HuH-7 (cell line): Measurements from ENCODE around the gene ASCC1.
"Not testable (repeated sequence)": the region's sequence is repeated elsewhere in the genome, so short reads cannot be mapped to it uniquely, and the experiment has no call there.

Source experiments
- DNase-seq: peaks from one replicate; pipeline ENCODE4 v3.0.0; 2011; ENCODE audit warnings: low spot score

Gene ASCC1

DNA sequence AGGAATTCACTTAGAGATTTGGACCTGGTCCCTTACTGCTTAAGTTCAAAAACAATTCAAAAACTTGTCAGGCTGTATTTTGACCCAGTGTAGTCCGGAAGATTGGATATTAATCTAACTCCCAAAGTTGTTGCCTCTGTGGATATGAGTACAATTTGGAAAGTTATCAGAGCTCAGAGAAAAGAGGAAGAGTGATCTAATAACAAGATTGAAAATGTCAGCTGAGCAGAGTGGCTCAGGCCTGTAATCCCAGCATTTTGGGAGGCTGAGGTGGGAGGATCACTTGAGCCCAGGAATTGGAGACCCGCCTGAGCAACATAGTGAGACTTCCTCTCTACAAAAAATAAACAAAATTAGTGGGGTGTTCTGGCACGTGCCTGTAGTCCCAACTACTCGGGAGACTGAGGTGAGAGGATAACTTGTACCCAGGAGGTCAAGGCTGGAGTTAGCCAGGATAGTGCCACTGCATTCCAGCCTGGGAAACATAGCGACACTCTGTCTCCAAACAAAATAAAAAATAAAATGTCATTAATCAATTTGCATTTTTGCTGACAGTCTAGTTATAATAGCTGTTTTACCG, 3.2 kb upstream of the ASCC1 start:
- no peak for DNase-seq

DNA sequence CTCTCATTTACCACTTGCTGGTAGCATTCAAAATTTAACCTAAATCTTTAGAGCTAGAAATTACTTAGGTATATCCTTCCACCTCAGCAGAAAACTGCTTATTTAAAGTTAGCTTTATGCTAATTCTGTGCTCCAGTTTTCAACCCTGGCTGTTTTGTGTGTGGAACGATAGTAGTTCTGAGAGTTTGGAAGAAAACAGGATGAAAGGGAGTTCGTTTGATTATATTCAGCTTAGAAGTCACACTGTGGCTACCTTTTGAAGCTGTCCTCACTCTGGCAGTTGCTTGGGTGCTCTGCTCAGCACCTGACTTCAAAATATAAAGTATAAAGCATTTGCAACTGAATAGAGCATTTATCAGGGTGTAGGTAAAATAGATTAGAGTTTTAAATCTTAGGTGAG, 2.6 kb upstream of the ASCC1 start:
- no peak for DNase-seq

- DNase-seq: no peak
These were observed 2.2 kb upstream of the ASCC1 start for GRCh38 chr10:72218325-72218724.

DNA sequence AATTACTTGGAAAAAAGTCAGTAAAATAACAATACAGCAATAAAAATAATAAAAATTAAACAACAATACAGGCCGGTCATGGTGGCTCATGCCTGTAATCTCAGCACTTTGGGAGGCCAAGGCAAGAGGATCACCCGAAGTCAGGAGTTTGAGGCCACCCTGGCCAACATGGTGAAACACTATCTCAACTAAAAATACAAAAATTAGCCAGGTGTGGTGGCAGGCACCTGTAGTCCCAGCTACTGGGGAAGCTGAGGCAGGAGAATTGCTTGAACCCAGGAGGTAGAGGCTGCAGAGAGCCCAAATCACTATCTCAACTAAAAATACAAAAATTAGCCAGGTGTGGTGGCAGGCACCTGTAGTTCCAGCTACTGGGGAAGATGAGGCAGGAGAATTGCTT, 4.2 kb downstream of the ASCC1 start:
- not testable (repeated sequence) for DNase-seq

DNA sequence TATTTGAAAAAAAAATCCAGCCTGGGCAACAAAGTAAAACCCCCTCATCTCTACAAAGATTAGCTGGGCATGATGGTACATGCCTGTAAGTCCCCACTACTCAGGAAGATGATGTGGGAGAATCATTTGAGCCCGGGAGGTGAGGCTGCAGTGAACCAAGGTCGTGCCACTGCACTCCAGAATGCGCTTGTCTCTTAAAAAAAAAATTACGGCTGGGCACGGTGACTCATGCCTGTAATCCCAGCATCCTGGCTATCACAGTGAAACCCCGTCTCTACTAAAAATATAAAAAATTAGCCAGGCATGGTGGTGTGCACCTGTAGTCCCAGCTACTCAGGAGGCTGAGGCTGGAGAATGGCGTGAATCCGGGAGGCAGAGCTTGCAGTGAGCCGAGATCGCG, 4.7 kb downstream of the ASCC1 start:
- not testable (repeated sequence) for DNase-seq

DNA sequence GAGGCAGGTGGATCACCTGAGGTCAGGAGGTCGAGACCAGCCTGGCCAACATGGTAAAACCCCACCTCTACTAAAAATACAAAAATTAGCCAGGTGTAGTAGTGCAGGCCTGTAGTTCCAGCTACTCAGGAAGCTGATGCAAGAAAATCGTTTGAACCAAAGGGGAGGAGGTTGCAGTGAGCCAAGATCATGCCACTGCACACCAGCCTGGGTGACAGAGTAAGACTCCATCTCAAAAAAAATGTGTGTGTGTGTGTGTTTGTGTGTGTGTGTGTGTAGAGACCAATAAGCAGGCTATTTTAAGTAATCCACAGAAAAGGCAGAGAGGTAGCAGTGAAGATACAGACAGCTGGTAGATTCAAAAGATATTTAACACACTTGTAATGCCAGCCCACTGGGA, 7.5 kb downstream of the ASCC1 start:
- DNase-seq: not testable (repeated sequence)

- DNase-seq: no peak
These were observed 9.4 kb downstream of the ASCC1 start for GRCh38 chr10:72206511-72207229.

DNA sequence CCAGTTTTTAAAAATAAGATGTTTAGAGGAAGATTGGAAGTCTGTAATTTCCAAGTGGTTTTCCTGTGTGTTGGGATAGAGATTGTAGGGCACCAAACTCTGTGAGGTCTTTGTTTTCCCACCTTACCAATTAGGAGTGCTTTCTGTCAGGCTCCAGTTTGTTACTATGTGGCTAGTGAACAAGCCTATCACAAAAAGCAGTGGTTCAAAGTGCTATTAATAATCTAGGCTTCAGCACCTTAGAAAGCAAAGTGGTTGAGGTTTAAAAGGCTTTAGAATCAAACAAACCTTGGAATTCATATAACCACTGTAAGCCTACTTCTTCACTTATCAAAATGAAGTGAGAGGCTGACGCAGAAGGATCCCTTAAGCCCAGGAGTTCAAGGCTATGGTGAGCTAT, 11.4 kb downstream of the ASCC1 start:
- DNase-seq: no peak

DNA sequence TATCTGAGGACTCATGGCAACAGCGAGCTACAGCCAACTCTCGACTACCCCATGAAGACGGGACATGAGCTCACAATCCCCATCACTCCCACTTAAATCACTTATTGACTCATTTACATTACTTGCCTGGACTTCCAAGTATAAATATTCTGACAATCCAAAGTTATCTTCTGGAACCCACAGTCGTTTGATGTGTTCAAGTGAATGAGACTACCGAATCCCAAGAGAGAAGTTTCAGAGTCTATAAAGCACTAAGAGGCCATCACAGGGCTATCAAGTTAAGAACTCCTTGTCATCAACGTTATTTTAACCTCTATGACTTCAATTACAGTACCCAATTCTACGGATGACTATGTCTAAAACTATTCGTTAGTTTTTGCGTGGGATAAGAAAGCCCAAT, 11.8 kb downstream of the ASCC1 start:
- DNase-seq: no peak

DNA sequence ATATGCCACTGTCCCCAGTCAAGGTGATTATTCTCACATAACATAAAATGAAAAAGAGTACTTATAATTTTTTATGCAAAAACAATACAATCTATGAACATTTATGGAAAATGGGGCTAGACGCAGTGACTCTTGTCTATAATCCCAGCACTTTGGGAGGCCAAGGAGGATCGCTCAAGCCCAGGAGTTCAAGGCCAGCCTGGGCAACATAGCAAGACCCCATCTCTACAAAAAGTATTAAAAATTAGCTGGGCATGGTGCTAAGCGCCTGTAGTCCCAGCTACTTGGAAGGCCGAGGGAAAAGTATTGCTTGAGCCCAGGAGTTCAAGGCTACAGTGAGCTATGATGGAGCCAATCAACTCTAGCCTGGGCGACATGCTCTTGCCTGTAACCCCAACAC, 14.8 kb downstream of the ASCC1 start:
- no peak for DNase-seq

DNA sequence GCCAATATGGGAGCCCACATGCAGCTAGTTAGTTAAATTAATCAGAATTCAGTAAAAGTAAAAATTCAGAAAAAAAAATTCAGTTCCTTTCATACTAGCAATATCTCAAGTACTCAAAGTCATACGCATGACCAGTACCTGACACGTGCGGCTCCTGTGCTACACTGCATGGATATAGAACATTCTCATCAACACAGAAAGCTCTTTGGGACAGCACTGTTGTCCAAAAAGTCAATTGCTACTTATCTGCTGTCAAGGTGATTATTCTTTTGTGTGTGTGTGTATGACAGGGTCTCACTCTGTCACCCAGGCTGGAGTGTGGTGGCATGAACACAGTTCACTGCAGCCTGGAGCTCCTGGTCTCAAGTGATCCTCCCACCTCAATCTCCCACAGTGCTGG, 15.2 kb downstream of the ASCC1 start:
- no peak for DNase-seq

GRCh38 chr10:72194949-72195348, 21.1 kb downstream of the ASCC1 start:
- DNase-seq: no peak

- DNase-seq: no peak
These were observed 29.1 kb downstream of the ASCC1 start for GRCh38 chr10:72186982-72187330.

- no peak for DNase-seq
These were observed 29.7 kb downstream of the ASCC1 start for GRCh38 chr10:72186258-72186981.

DNA sequence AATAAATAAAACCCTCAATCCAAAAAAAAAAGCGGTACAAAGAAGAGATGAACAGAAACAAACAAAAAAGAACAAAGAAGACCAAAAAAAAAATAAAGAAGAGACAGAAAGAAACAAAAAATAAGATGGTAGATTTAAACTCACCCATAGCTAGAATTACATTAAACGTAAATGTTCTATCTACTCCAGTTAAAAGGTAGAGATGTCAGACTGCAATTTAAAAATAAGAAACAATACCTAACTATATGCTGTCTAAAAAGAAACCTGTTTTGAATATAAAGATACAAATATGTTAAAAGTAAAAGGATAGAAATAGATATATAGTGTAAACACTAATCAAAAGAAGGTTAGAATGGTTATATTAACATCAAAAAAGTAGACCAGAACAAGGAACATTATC, 31.9 kb downstream of the ASCC1 start:
- no peak for DNase-seq

DNA sequence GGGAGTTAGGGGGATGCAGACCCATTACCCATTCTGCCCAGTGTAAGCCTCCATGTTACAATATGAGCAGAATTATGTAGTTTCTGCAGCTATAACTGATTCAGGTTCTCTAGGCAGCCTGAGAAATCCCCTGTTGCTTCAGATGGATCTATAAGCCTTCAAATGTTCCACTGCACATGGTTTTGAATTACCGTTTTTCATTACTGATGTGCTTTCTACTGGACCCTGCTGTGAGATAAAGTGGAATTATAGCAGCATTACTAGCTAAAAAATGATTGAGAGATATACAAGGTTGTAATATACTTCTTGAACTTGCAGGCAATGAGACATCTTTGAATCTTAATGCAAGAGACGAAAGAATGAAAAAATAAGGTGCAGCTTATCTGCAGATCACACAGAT, 38.6 kb downstream of the ASCC1 start:
- no peak for DNase-seq

- no peak for DNase-seq
These were observed 39.4 kb downstream of the ASCC1 start for GRCh38 chr10:72176701-72177100.

DNA sequence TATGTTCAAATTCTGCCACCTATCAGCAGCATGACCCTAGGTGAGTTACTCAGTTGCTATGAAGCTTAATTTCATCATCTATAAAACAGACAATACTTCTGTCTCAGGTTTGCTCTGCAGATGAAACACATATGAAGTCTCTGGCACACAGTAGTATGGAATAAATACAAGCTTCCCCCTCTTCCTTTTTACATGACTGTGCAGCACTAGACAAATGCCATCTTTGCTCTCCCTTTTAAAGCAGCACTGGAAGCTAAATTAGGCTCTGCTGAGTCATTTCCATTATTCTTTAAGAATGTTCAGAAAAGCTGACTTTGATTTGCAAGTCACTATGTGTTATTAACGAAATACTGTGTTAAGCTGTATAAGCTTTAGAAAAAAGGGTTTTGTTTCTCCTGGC, 40.9 kb downstream of the ASCC1 start:
- no peak for DNase-seq

DNA sequence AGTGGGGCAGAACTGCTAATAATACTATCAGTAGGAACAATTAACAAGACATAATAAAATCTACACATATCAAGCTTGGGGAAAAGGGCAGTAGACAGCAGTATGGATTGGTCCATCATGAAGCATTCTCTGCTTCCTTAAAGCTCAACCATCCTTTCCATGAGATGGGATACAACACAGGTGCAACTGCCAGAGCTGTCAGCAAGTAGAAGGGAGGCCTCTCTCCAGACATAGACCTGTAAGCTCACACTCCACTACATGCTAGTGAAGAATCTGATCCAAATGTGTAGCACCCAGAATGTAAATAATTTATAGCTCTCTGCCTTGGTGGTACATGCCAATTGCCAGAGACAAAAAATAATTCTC, 41.8 kb downstream of the ASCC1 start:
- DNase-seq: no peak

GRCh38 chr10:72173619-72174296, 42.3 kb downstream of the ASCC1 start:
- DNase-seq: no peak

GRCh38 chr10:72173262-72173618, 42.8 kb downstream of the ASCC1 start:
- no peak for DNase-seq

DNA sequence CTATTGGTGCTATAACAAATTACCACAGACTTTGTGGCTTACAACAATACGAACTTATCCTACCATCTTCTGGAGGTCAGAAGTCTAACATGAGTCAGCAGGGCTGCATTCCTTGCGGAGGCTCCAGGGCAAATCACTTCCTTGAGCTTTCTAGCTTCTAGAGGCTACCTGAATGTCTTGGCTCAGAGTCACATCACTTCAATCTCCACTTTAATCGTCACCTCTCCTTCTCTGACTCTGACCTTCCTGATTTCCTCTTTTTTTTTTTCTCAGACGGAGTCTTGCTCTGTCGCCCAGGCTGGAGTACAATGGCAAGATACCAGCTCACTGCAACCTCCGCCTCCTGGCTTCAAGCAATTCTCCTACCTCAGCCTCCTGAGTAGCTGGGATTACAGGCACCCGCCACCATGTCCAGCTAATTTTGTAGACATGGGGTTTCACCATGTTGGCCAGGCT, 44.9 kb downstream of the ASCC1 start:
- DNase-seq: no peak

DNA sequence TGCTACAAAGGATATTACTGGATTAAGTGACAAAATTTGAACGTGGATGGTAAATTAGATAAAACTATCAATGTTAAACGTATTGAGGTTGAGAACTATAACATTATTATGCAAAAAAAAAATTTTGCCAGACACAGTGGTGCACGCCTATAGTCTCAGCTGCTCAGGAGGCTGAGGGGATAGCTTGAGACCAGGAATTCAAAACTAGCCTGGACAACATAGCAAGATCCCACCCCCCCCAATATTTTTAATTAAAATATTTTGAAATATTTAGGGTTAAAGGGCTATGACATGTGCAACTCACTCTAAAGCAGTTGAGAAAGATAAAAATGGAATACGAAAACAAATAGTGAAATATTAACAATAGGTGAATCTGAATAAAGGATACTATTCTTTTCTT, 45.3 kb downstream of the ASCC1 start:
- no peak for DNase-seq
